22Rv1 (cell line): Measurements from ENCODE around the gene DMD.

Experiments used
- H3K27ac ChIP-seq: fragments of 450-650 bp; 2 replicates; pipeline ENCODE4 v1.5.1; 2017
- ZFX ChIP-seq: fragments of 450-650 bp; IDR thresholded peaks from 2 replicates; pipeline ENCODE4 v1.6.1; 2017; ENCODE audit warnings: antibody characterized with exemption, borderline replicate concordance
- TF ChIP-seq, protein P1 (sequence below): fragments of 450-650 bp; IDR thresholded peaks from 2 replicates; pipeline ENCODE4 v1.5.1; 2017; ENCODE audit warnings: mild to moderate bottlenecking

DMD gene

DNA sequence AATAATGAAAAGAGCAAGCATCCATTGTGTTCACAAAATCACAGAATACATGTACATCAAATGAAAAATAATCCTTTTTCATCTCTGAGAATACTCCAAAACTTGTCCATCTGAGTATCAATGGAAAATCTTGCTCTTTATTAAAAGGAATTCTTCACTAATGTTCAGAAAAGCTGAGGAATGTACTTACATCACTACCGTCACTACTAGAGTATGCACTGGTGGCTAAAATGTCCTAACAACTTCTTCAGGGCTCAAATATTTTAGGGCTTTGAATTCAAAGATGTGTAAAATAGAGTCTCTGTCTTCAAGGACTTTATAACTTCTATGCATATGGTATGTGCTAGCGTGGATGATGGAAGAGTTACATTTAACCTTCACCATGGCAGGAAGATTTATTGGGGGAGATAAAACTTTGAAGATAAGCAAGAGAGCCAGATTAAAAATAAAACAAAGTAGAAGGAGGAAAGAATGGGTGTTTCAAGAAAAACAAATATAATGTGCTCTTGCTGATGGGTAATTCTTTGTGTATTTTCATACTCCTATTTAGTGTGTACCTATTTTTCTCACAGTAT is 55.1 kb downstream of the DMD start:
- TF ChIP-seq ZFX: no peak
- TF ChIP-seq, protein P1, sequence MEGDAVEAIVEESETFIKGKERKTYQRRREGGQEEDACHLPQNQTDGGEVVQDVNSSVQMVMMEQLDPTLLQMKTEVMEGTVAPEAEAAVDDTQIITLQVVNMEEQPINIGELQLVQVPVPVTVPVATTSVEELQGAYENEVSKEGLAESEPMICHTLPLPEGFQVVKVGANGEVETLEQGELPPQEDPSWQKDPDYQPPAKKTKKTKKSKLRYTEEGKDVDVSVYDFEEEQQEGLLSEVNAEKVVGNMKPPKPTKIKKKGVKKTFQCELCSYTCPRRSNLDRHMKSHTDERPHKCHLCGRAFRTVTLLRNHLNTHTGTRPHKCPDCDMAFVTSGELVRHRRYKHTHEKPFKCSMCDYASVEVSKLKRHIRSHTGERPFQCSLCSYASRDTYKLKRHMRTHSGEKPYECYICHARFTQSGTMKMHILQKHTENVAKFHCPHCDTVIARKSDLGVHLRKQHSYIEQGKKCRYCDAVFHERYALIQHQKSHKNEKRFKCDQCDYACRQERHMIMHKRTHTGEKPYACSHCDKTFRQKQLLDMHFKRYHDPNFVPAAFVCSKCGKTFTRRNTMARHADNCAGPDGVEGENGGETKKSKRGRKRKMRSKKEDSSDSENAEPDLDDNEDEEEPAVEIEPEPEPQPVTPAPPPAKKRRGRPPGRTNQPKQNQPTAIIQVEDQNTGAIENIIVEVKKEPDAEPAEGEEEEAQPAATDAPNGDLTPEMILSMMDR: no peak
- no peak overlapping the region for H3K27ac ChIP-seq

DNA sequence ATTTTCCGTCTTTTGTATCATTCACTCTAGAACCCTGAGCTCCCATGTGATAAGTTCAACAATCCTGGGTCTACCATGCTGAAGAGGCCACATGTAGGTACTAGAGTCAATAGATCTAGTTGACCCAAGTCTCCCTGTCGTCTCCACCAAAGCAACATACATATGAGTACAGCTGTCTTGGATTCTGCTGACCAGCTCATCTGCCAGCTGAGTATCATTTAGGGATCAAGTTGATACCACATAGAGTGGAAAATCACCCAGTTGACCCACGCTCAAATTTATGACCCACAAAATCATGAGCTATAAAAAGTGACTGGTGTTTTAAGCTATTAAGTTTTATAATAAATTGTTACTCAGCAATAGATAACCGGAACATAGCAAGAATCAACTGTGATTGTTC is 61.8 kb downstream of the DMD start:
- TF ChIP-seq, protein P1: no peak
- TF ChIP-seq ZFX: no peak
- H3K27ac ChIP-seq: no peak overlapping the region

DNA sequence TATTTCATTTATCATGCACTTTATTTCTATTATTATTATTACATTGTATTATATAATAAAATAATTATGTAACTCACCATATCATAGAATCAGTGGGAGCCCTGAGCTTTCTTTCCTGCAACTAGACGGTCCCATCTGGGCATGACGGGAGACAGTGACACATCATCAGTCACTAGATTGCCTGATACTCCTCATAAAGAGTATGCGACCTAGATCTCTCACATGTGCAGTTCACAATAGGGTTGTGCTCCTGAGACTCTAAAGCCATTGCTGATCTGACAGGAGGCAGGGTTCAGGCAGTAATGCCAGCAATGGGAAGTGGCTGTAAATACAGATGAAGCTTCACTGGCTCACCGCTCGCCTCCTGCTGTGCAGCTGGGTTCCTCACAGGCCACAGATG is 62.3 kb downstream of the DMD start:
- no peak overlapping the region for H3K27ac ChIP-seq
- TF ChIP-seq, protein P1: no peak
- TF ChIP-seq ZFX: no peak

DNA sequence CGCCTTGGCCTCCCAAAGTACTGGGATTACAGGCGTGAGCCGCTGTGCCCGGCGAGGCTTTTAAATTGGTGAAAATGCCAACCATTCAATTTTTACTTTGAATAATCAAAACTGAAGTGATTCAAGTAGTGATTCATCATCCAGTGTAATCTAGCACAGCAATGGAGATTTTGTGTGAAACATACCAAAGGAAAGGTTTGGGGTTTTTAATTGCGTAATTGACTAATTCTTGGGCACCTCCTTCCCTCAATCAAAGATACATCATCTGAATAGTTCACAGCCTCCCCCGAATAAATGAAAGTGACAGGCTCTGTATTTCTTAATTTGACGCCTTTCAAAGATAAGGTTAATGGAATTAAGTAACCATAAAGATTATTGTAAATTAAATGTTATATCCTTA is 69.0 kb downstream of the DMD start:
- TF ChIP-seq, protein P1: no peak
- TF ChIP-seq ZFX: no peak
- H3K27ac ChIP-seq: no peak overlapping the region

DNA sequence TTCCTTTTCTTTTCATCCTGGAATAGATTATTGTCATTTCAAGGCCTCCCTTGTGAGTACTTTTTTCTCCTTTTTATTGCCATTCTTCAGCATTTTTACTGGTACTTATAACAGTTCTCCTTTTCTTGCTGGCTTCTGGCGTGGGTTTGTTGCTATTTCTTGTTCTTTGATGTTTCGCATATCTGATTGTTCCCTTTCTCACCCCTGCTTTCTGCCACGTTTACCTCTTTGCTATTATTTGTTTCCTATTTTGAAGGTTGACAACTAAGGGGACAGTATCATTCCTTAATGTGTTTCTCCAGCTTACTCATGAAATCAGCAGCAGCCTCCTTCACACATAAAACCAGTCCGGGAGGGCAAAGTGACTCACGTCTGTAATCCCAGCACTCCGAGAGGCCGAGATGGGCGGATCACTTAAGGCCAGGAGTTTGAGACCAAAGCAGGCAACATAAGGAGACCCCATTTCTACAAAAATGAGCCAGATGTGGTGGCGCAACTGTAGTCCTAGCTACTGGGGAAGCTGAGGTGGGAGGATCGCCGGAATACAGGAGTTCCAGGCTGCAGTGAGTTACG is 72.6 kb downstream of the DMD start:
- no peak overlapping the region for H3K27ac ChIP-seq
- TF ChIP-seq, protein P1: no peak
- no peak for TF ChIP-seq ZFX

DNA sequence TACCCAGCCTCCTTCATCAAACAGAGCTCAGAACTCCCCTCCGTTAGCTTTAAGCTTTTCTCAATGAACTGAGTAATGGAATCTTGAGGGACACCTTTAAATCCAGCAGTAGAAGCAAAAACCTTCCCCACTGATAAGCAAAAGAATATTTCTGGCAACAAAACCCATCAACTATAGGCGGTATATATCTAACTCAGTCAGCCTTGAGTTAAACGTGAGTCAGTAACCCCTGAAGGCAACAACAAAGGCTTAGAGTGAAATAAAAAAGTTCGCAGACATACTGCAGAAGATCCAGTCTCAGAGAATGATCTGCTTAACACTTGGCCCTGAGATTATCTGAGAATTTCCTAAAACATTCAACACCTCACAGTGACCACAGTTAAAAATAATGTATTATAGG is 77.2 kb downstream of the DMD start:
- no peak overlapping the region for H3K27ac ChIP-seq
- TF ChIP-seq, protein P1: no peak
- TF ChIP-seq ZFX: no peak

DNA sequence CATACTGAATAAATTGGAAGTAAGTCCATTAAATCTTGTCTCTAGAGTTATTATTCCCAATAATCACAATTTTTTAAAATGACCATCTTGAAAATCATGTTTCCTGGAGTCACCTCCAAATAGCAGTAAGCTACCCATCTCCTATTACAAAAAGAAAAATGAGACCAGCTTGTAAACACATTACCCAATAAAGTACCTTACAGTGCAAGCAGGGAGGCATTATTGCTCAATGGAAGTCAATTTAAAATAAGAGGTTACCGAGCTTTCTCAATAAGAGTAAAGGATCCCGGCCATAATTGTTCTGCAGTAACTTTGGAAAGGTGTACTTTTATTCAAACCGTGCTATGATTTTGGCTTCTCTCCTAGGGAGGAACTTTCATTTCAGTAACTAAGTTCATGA is 78.0 kb downstream of the DMD start:
- TF ChIP-seq ZFX: no peak
- TF ChIP-seq, protein P1: no peak
- no peak overlapping the region for H3K27ac ChIP-seq
